K562 (cell line): ENCODE results near the gene ILKAP. TPM values are rescaled to one million over a fixed set of nuclear protein-coding genes. Genes with fewer than 3 reads are reported as not detected.

Experiments used
- ARID1B ChIP-seq: fragments of 450-650 bp; IDR thresholded peaks from 2 replicates; pipeline ENCODE4 v1.6.1; 2016; ENCODE audit warnings: antibody characterized with exemption, mild to moderate bottlenecking, inconsistent platforms
- CHD7 ChIP-seq: fragments of 200-600 bp; sonication (generic); IDR thresholded peaks from one replicate; pipeline ENCODE4 v1.6.1; 2012; ENCODE audit warnings: mild to moderate bottlenecking, low read depth, low read length, inconsistent platforms
- EP400 ChIP-seq: fragments of 450-650 bp; IDR thresholded peaks from 2 replicates; pipeline ENCODE4 v1.6.1; 2017; ENCODE audit warnings: antibody characterized with exemption, mild to moderate bottlenecking, moderate library complexity
- FOXJ3 ChIP-seq: sonication (generic); formaldehyde crosslinking; IDR thresholded peaks from 2 replicates; pipeline ENCODE4 v1.4.0; 2020; ENCODE audit warnings: mild to moderate bottlenecking, missing genetic modification reagents
- HMGN3 ChIP-seq: IDR thresholded peaks from 2 replicates; pipeline ENCODE4 v1.6.1; 2011; ENCODE audit warnings: borderline replicate concordance, low read depth, mild to moderate bottlenecking, mixed read lengths, low read length; ENCODE audit not compliant: insufficient read length; ENCODE audit errors: extremely low read depth
- IFI16 ChIP-seq: fragments of 250-450 bp; sonication (Bioruptor Pico); IDR thresholded peaks from 2 replicates; pipeline ENCODE4 v2.1.2; 2022; ENCODE audit warnings: mild to moderate bottlenecking, inconsistent platforms
- PURB ChIP-seq: sonication (generic); formaldehyde crosslinking; IDR thresholded peaks from 2 replicates; pipeline ENCODE4 v1.9.0; 2021; ENCODE audit warnings: low read depth, mild to moderate bottlenecking, missing genetic modification reagents
- RNF2 ChIP-seq: sonication (generic); IDR thresholded peaks from 2 replicates; pipeline ENCODE4 v1.6.1; 2016
- SMARCC2 ChIP-seq: fragments of 450-650 bp; IDR thresholded peaks from 2 replicates; pipeline ENCODE4 v1.6.1; 2017; ENCODE audit warnings: antibody characterized with exemption, moderate library complexity, mild to moderate bottlenecking, low read depth
- TEAD4 ChIP-seq, 2 experiments: sonication (generic) in 1 of 2; formaldehyde crosslinking in 1 of 2; IDR thresholded peaks; 2 replicates each; pipeline versions ENCODE4 v1.6.1 to v1.8.0; 2012 to 2022; ENCODE audit warnings: borderline replicate concordance in 1 of 2, inconsistent platforms in 1 of 2, low read length in 1 of 2, mild to moderate bottlenecking in 1 of 2, missing genetic modification reagents in 1 of 2
- USF1 ChIP-seq: sonication (generic); formaldehyde crosslinking; IDR thresholded peaks from 2 replicates; pipeline ENCODE4 v1.9.0; 2022; ENCODE audit warnings: mild to moderate bottlenecking, missing genetic modification reagents
- USF2 ChIP-seq: sonication (generic); formaldehyde crosslinking; IDR thresholded peaks from 2 replicates; pipeline ENCODE4 v1.5.0; 2020; ENCODE audit warnings: missing genetic modification reagents
- ZNF143 ChIP-seq: sonication (generic); formaldehyde crosslinking; IDR thresholded peaks from 2 replicates; pipeline ENCODE4 v1.9.0; 2022; ENCODE audit warnings: mild to moderate bottlenecking, missing genetic modification reagents
- ZNF41 ChIP-seq: fragments of 250-450 bp; sonication (Bioruptor Pico); conservative IDR thresholded peaks from 2 replicates; pipeline ENCODE4 v1.4.0; 2020; ENCODE audit warnings: mild to moderate bottlenecking
- ZNF551 ChIP-seq: fragments of 250-450 bp; sonication (Bioruptor Pico); IDR thresholded peaks from 2 replicates; pipeline ENCODE4 v1.5.0; 2021; ENCODE audit warnings: mild to moderate bottlenecking, moderate library complexity
- polyA plus RNA-seq, 8 experiments: library from polyadenylated mRNA; depleted of rRNA in 4 of 8; stranded (reverse) in 5 of 8; unstranded in 3 of 8; fragments of >200 nt; fragmentation: Nextera tagmentation in 2 of 8; fragmentation: Illumina TruSeq in 1 of 8; extraction: Ambion mirVana in 2 of 8; extraction: Trizol in 1 of 8; gene quantifications; 2 replicates each; pipeline versions ENCODE4 v1.2.1 to v1.2.3, GENCODE V29; 2011 to 2014; ENCODE audit warnings: inconsistent platforms in 1 of 8, missing spikeins in 1 of 8
- total RNA-seq, 7 experiments: library from RNA; depleted of rRNA in 6 of 7; stranded (reverse); fragments of >200 nt in 6 of 7; fragmentation: Illumina TruSeq in 2 of 7; extraction: Trizol in 2 of 7; gene quantifications; 2 replicates each; pipeline versions ENCODE4 v1.2.1 to v1.2.3, GENCODE V29; 2011 to 2021; ENCODE audit warnings: low replicate concordance in 1 of 7

ILKAP gene
- total and polyA plus RNA-seq, 9 of the 15 experiments (the other 6 are each of a cell fraction or from before 2014, with no cell fraction given) = 3.1 to 43.9 (median 20.7) TPM

GRCh38 chr2:238203973-238204683 is 633 bp upstream of the ILKAP start (continued):
- no peak for TF ChIP-seq USF2 (CRISPR knock-in tag)
- TF ChIP-seq IFI16 (CRISPR knock-in tag) = no peak
- no peak for TF ChIP-seq USF1 (CRISPR knock-in tag)
- TF ChIP-seq PURB (CRISPR knock-in tag) = no peak
- no peak for TF ChIP-seq ZNF551
- TF ChIP-seq FOXJ3 (CRISPR knock-in tag) = no peak
- no peak for TF ChIP-seq CHD7
- no peak for TF ChIP-seq HMGN3
- no peak for TF ChIP-seq EP400
- 0 out of 2 replicates have a peak, but pooled peaks have one; percentile 31 for TF ChIP-seq RNF2
- 0 out of 2 replicates have a peak, but pooled peaks have one; percentile 34 for TF ChIP-seq SMARCC2
- no peak for TF ChIP-seq ZNF143 (CRISPR knock-in tag)
- no peak for TF ChIP-seq ZNF41 (CRISPR knock-in tag)
- peak; percentile 70 for TF ChIP-seq ARID1B
- peak; percentile 67 for TF ChIP-seq TEAD4 (IDR thresholded peaks at IDR 0.05; ENCODE audit: low read length)
- no peak for TF ChIP-seq TEAD4 (CRISPR knock-in tag; IDR thresholded peaks at IDR 0.05; ENCODE audit: borderline replicate concordance)
